Activated B cell treated with CpG ODN at 0.5 μM for 24 hours (primary cell): Measurements from ENCODE around the gene PIK3CD. TPM values are rescaled to one million over a fixed set of nuclear protein-coding genes. Genes with fewer than 3 reads are reported as not detected.

Experiments
- ATAC-seq: fragments of 200-7000 bp; cut with Tn5 transposase; one replicate; pipeline ENCODE4 v1.10.0; 2021; ENCODE audit warnings: low read depth, mild to moderate bottlenecking, moderate library complexity
- CTCF ChIA-PET: fragments of 350-600 bp; sonication (Branson Sonifier 250); formaldehyde crosslinking; loops from one replicate; lab custom pipeline; 2021; ENCODE audit warnings: antibody characterized with exemption; lab: Charles Lee
- POLR2A ChIA-PET: fragments of 350-600 bp; sonication (Branson Sonifier 250); formaldehyde crosslinking; loops from one replicate; lab custom pipeline; 2021; ENCODE audit warnings: antibody characterized with exemption; lab: Charles Lee
- DNase-seq: peaks from one replicate; pipeline ENCODE4 v3.0.0; 2022
- H3K27ac Mint-ChIP-seq: one replicate; pipeline ENCODE4 v1.8.0; 2020; ENCODE audit warnings: mixed read lengths
- H3K27me3 Mint-ChIP-seq: one replicate; pipeline ENCODE4 v1.8.0; 2021; ENCODE audit warnings: mixed read lengths
- H3K36me3 Mint-ChIP-seq: one replicate; pipeline ENCODE4 v1.8.0; 2021; ENCODE audit warnings: low read depth, mixed read lengths
- H3K4me1 Mint-ChIP-seq: one replicate; pipeline ENCODE4 v1.8.0; 2021; ENCODE audit warnings: mixed read lengths
- H3K4me3 Mint-ChIP-seq: one replicate; pipeline ENCODE4 v1.8.0; 2020; ENCODE audit warnings: mild to moderate bottlenecking, mixed read lengths
- H3K9me3 Mint-ChIP-seq: one replicate; pipeline ENCODE4 v1.8.0; 2020; ENCODE audit warnings: mixed read lengths
- CTCF ChIP-seq: fragments of 200-600 bp; IDR thresholded peaks from one replicate; pipeline ENCODE4 v1.8.0; 2022; ENCODE audit warnings: antibody characterized with exemption, mild to moderate bottlenecking
- intact Hi-C: fragments of 100-400 bp; cut with micrococcal nuclease; formaldehyde crosslinking; loops from one replicate; pipeline ENCODE4 v1.15.1; 2024
- total RNA-seq: library from RNA; stranded (reverse); gene quantifications from 2 replicates; pipeline ENCODE4 v1.2.3, GENCODE V29; 2022

The PIK3CD gene
- total RNA-seq, 1 donor from 2014 or later: 265 TPM

- intact Hi-C loops: no loop called here
- ATAC-seq: no peak
- no peak overlapping the region for H3K27ac Mint-ChIP-seq
- ChIA-PET CTCF (interaction anchor here (0.7 to 3.5 kb wide), 9 partner anchors 10 to 106 kb away, joined by 3 to 28 read pairs (median 3); no protein-coding TSS in a partner anchor), POLR2A (interaction anchor here (2.3 kb wide), 1 partner anchor 94 kb away, joined by 32 read pairs; no protein-coding TSS in a partner anchor)
- DNase-seq: no peak
- H3K4me1 Mint-ChIP-seq: peaks cover 29% of the 10 kb centered on the region
- TF ChIP-seq CTCF: no peak
- H3K36me3 Mint-ChIP-seq: peaks cover 80% of the 10 kb centered on the region
- H3K9me3 Mint-ChIP-seq: no peaks in the 10 kb centered on the region
- no peak overlapping the region for H3K4me3 Mint-ChIP-seq
- H3K27me3 Mint-ChIP-seq: no peaks in the 10 kb centered on the region
Measured at GRCh38 chr1:9722378-9722749, 70.8 kb downstream of the PIK3CD start.

GRCh38 chr1:9723068-9723805 lies 71.7 kb downstream of the PIK3CD start:
- no peak for ATAC-seq
- no peak overlapping the region for H3K4me3 Mint-ChIP-seq
- CTCF ChIA-PET: interaction anchor here (0.7 to 2.7 kb wide), 4 partner anchors 95 to 145 kb away, joined by 3 to 24 read pairs (median 4); no protein-coding TSS in a partner anchor
- no peak overlapping the region for H3K27ac Mint-ChIP-seq
- peaks cover 80% of the 10 kb centered on the region for H3K36me3 Mint-ChIP-seq
- peaks cover 21% of the 10 kb centered on the region for H3K4me1 Mint-ChIP-seq
- no peak for DNase-seq
- H3K27me3 Mint-ChIP-seq: no peaks in the 10 kb centered on the region
- no peak for TF ChIP-seq CTCF
- no peaks in the 10 kb centered on the region for H3K9me3 Mint-ChIP-seq
- intact Hi-C loops: no loop called here
- POLR2A ChIA-PET: interaction anchor here (0.9 to 2.3 kb wide), 2 partner anchors 95 to 108 kb away, joined by 3 to 6 read pairs; no protein-coding TSS in a partner anchor

- Mint-ChIP-seq H3K27me3 (no peaks in the 10 kb centered on the region), H3K9me3 (no peaks in the 10 kb centered on the region), H3K36me3 (peaks cover 85% of the 10 kb centered on the region), H3K4me3 (no peak overlapping the region), H3K27ac (no peak overlapping the region), H3K4me1 (peaks cover 21% of the 10 kb centered on the region)
- no peak for TF ChIP-seq CTCF
- POLR2A ChIA-PET: interaction anchor here (0.5 to 2.3 kb wide), 3 partner anchors 17 to 108 kb away, joined by 3 to 7 read pairs (median 6); no protein-coding TSS in a partner anchor
- no peak for ATAC-seq
- DNase-seq: no peak
- CTCF ChIA-PET: interaction anchor here (0.7 to 2.8 kb wide), 4 partner anchors 95 to 144 kb away, joined by 3 to 10 read pairs (median 4); no protein-coding TSS in a partner anchor
- intact Hi-C loops: loop anchor here (2.0 kb wide), 1 partner anchor 35 kb away; no protein-coding TSS in a partner anchor
Measured at GRCh38 chr1:9723926-9724325, 72.4 kb downstream of the PIK3CD start.

- Mint-ChIP-seq H3K27ac (peak overlapping the region; percentile 74), H3K36me3 (peaks cover 84% of the 10 kb centered on the region), H3K9me3 (no peaks in the 10 kb centered on the region), H3K4me1 (peaks cover 21% of the 10 kb centered on the region), H3K4me3 (no peak overlapping the region), H3K27me3 (no peaks in the 10 kb centered on the region)
- intact Hi-C loops: loop anchor here (1.0 to 2.0 kb wide), 3 partner anchors 36 to 142 kb away; no protein-coding TSS in a partner anchor
- ATAC-seq (peak; percentile 70), DNase-seq (peak; percentile 62)
- POLR2A ChIA-PET: interaction anchor here (0.8 to 2.3 kb wide), 5 partner anchors 81 to 109 kb away, joined by 3 to 6 read pairs (median 3); no protein-coding TSS in a partner anchor
- peak; percentile 62 for TF ChIP-seq CTCF
- CTCF ChIA-PET: interaction anchor here (0.7 to 2.8 kb wide), 5 partner anchors 71 to 137 kb away, joined by 3 to 10 read pairs (median 4); no protein-coding TSS in a partner anchor
Measured at GRCh38 chr1:9724706-9725476, 73.4 kb downstream of the PIK3CD start.
